ENCODE data around the gene ZNF627.
A peak's percentile ranks its signal among the peaks of the same experiment; 100 is the strongest.
"Not testable (repeated sequence)": the region's sequence is repeated elsewhere in the genome, so short reads cannot be mapped to it uniquely, and the experiment has no call there.

Gene ZNF627

DNA sequence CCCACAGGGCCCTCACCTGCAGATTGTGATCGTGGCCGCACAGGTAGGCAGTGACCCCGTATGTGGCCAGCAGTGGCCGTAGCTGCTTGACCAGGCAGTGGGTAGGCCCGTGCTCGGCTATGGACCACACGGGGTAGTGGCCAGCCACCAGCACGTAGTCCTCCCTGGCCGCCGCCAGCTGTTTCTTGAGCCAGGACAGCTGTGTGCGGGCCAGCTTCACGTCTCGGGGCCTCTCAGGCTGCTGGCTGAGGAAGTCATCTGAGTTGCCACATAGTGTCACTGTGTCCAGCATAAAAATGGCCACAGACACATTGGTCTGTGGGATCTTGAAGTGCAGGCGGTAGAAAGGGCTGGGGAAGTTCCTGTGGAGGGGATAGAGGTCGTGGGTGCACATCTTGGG, 21.1 kb upstream of the ZNF627 start:
- DNase-seq, result no peak

DNA sequence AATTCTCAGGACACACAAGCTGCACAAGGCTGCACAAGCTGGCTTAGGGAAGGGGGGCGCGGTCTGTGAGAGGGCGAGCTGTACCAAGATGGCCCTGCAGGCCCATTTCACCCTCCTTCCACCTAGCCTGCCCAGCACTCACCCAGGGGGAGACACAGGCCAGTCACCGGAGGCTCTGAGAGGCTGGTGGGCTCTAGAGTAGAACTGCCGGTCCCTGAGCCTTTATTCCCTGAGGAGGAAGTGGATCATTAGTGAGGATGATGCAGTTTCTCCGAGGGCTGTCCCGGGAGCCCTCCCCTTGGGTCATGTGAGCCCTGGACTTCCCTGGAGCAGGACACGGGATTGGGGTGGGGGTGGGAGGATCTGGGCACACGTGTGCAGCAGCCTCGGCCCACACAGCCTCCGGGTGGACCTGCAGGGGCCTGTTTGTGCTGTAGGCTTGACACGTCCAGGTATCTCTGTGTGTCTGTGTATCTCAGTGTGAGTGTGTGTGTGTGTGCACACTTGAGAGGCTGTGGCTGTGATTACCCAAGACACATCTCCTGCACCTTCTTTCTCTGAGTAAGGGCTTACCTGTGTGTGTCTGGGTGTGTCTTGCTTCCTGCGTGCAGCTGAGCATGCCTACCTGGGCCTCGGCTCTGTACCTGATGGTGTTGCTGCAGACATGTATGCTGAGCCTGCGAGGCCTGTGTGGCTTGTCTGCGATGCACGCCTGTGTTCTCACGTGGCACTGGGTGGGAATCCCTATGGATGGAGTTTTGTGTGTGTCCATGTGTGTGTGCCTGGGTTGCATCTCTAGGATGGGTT, 19.6 kb upstream of the ZNF627 start, which contains the start of gene ACP5:
Gene ACP5 (minus strand): TSS at position 195 of the 807 bp plus-strand sequence. CDS start 328 bp downstream, outside the sequence.
- no peak for DNase-seq

- DNase-seq, result no peak
Observed at GRCh38 chr19:11578258-11579142, 18.8 kb upstream of the ZNF627 start.

- DNase-seq, result no peak
Observed at GRCh38 chr19:11580116-11580515, 17.2 kb upstream of the ZNF627 start.

DNA sequence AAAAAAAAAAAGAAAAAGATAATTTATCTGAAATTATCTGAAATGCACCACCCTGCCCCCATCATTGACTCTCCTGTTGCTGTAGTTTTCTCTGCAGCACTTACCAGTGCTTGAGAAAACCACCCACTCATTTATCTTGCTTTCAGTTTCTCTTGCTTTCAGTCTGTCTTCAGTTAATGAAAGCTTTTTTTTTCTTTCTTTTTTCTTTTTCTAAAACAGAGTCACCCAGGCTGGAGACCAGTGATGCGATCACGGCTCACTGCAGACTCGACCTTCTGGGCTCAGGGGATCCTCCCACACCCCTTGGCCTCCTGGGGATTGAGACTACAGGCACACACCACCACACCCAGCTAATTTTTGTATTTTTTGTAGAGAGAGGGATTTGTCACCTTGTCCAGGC, 15.5 kb upstream of the ZNF627 start:
- no peak for DNase-seq

DNA sequence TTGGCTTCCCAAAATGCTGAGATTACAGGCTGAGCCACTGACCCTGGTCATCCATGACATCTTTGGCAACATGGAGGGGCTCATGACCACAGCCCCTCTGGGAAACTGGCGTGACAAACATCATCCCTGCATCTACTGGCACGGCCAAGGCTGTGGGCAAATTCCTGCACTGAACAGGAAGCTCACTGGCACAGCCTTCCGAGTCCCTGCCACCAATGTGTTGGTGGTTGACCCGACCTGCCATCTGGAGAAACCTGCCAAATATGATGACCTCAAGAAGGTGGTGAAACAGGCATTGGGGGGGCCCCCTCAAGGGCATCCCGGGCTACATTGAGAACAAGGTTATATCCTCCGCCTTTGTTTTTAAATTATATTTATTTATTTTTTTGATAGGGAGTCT, 11.0 kb upstream of the ZNF627 start:
- DNase-seq, result no peak

DNA sequence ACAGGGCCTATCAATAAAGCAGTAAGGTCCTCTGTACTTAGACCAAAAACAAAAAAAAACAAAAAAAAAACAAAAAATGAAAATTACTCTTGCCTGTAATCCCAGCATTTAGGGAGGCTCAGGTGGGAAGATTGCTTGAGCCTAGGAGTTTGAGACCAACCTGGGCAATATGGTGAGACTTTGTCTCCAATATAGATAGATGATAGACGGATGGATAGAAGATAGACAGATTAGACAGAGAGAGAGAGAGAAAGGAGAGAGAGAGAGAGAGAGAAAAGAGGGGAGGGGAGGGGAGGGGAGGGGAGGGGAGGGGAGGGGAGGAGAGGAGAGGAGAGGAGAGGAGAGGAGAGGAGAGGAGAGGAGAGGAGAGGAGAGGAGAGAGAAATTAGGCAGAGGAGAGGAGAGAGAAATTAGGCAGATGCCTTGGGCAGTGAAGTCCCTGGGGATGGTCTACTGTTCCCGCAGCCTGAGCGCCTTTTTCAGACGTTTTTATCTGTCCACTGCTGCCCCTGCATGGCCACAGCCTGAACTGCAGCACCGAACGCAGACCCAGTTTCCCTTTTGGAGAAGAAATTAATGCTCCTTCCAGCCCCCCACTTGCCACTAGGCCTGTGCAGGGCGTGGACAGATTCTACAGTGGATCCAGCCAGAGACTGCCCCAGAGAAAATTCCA, 9.8 kb upstream of the ZNF627 start:
- peak; percentile 73 for DNase-seq

- DNase-seq, result no peak
Observed at GRCh38 chr19:11587975-11588631, 9.2 kb upstream of the ZNF627 start.

DNA sequence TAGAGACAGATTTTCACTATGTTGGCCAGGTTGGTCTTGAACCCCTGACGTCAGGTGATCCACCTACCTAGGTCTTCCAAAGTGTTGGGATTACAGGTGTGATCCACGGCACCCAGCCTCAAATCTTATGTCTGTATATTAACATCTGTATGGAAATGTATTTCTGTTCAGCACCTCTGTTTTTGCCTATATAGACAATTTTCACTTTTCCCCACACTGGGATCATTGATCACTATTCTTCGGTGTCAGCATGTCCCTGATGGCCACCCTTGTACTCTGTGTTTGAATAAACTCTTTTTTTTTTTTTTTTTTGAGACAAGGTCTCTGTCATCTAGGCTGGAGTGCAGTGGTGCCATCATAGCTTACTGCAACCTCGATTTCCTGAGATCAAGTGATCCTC, 3.2 kb upstream of the ZNF627 start:
- no peak for DNase-seq

GRCh38 chr19:11596156-11596555, 1.1 kb upstream of the ZNF627 start:
- DNase-seq, result no peak

GRCh38 chr19:11598103-11598483, 810 bp downstream of the ZNF627 start:
- no peak for DNase-seq

GRCh38 chr19:11598746-11599145, 1.5 kb downstream of the ZNF627 start:
- DNase-seq, result no peak

DNA sequence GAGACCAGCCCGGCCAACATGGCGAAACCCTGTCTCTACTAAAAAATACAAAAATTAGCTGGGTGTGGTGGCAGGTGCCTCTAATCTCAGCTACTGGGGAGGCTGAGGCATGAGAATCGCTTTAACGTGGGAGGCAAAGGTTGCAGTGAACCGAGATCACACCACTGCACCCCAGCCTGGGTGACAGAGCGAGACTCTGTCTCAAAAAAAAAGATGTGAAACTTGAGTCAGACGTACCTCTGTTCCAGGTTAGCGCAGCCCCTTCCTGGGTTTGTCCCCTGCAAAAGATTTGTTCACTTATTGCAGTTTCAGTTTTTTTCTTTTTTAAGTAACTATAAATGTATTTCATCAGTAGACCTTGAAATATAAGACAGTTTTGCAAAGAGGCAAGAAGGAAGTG, 2.4 kb downstream of the ZNF627 start:
- not testable (repeated sequence) for DNase-seq

DNA sequence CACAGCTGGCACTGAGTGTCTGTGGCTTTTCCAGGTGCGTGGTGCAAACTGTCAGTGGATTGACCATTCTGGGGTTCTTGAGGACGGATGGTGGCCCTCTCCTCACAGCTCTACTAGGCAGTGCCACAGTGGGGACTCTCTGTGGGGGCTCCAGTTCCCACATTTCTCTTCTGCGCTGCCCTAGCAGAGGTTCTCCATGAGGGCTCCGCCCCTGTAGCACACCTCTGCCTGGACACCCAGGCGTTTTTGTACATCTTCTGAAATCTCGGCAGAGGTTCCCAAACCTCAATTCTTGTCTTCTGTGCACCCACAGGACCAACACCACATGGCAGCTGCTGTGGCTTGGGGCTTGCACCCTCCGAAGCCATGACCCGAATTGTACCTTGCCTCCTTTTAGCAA, 9.2 kb downstream of the ZNF627 start:
- no peak for DNase-seq

DNA sequence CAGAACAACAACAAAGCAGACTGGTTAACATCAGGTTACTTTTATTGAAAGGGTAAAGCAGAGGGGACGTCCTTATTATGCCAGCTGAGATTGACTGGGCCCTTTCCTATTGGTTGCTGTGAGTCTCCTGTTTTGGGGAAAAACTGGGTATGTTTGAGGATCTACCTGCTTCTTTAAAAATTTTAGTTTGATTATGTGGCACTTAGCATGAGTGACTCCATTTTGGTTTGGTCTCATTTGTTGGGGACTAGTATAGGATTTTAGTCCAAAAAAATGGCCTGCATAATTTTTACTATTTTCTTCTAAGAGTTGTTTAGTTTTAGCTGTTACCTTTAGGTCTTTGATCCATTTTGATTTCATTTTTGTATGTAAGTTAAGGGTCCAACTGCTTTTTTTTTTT, 14.4 kb downstream of the ZNF627 start:
- no peak for DNase-seq

GRCh38 chr19:11612816-11613511, 15.7 kb downstream of the ZNF627 start:
- no peak for DNase-seq

GRCh38 chr19:11617180-11618062, 20.1 kb downstream of the ZNF627 start:
- DNase-seq, result no peak

- DNase-seq, result no peak
Observed at GRCh38 chr19:11620553-11620952, 23.3 kb downstream of the ZNF627 start.

DNA sequence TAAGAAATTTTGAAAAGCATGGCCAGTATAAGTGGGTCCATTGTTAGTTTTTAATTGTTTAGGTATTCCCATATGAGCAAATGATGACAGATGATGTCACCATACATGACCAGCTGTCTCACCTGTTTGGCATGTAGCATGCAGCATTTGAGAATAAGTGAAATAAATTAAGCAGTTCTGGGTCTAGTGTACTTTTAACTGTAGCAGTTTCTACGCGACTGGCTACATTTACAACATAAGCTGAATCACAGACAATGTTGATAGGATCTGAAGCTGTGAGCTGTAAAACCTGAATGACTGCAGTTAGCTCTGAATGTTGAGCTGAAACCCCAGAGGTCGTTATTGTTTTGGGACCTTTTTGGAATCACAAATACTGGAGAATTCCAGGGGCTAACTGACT, 25.1 kb downstream of the ZNF627 start:
- not testable (repeated sequence) for DNase-seq

DNA sequence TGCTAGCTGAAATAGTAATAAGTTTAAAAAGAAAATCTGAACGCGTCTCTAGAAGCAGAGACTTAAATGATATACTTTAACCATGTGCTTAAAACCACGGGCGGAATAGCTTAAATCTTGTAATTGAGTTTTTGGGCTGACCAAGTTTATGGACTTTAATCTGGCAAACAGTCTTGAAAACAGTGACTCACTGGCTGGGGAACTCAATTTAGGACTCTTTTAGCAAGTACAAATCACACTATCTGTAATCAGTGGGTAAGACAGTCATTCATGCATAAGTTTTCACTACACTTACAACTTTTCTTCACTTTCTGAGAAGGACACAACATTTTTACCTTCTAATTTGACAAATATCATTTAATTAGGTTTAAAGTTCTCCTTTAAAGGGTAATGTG, 26.8 kb downstream of the ZNF627 start:
- no peak for DNase-seq

DNA sequence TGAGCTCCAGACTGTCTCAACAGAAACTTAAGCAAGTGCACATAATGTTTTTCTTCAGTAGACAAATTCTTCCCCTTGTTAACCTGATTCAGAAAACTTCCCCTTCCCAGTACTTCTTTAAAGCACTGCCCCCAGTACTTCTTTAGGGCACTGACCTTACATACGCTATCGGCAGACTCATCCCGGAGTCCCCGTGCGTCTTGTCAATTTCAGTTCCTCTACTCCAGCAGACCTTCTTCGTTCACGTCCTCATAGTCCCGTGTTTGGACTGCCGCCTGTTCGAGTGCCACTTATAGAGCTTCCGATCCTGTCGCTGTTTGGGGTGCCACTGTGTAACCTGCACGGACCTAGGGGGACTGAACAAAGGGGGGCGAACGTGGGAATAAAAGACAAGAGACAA, 29.0 kb downstream of the ZNF627 start:
- DNase-seq, result no peak
